Activated naive CD8-positive, alpha-beta T cell treated with anti-CD3 and anti-CD28 coated beads, Interleukin-2, amount 50 U/mL, for 24 hours (primary cell): ENCODE results near the gene RIIAD1.
A peak's percentile ranks its signal among the peaks of the same experiment; 100 is the strongest.
"Not testable (repeated sequence)": the region's sequence is repeated elsewhere in the genome, so short reads cannot be mapped to it uniquely, and the experiment has no call there.

ENCODE experiments used
- ATAC-seq: fragments of 150-1000 bp; cut with Tn5 transposase; one replicate; pipeline ENCODE4 v1.10.0; 2021
- DNase-seq: peaks from one replicate; pipeline ENCODE4 v3.0.0; 2021
- H3K27ac Mint-ChIP-seq: one replicate; pipeline ENCODE4 v1.8.0; 2021; ENCODE audit warnings: mild to moderate bottlenecking, mixed read lengths
- H3K27me3 Mint-ChIP-seq: one replicate; pipeline ENCODE4 v1.8.0; 2021; ENCODE audit warnings: mixed read lengths
- H3K36me3 Mint-ChIP-seq: one replicate; pipeline ENCODE4 v1.8.0; 2021; ENCODE audit warnings: low read depth, mixed read lengths
- H3K4me1 Mint-ChIP-seq: one replicate; pipeline ENCODE4 v1.8.0; 2021; ENCODE audit warnings: mixed read lengths
- H3K4me3 Mint-ChIP-seq: one replicate; pipeline ENCODE4 v1.8.0; 2021; ENCODE audit warnings: mild to moderate bottlenecking, moderate library complexity, mixed read lengths
- H3K9me3 Mint-ChIP-seq: one replicate; pipeline ENCODE4 v1.8.0; 2021; ENCODE audit warnings: mixed read lengths

The RIIAD1 gene

DNA sequence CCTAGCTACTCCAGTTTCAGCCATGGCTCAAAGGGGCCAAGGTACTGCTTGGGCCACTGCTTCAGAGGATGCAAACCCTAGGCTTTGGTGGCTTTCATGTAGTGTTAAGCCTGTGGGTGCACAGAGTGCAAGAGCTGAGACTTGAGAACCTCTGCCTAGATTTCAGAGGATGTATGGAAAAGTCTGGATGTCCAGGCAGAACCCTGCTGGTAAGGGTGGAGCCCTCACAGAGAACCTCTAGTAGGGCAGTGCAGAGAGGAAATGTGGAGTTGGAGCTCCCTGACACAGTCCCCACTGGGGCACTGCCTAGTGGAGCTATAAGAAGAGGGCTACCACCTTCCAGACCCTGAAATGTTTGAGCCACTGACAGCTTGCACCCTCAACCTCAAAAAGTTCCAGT lies 16.2 kb downstream of the RIIAD1 start:
- Mint-ChIP-seq H3K9me3 (peaks cover 11% of the 10 kb centered on the region), H3K36me3 (peaks cover 4% of the 10 kb centered on the region), H3K4me1 (no peaks in the 10 kb centered on the region), H3K4me3 (no peak overlapping the region), H3K27ac (no peak overlapping the region), H3K27me3 (peaks cover 6% of the 10 kb centered on the region)
- DNase-seq (no peak), ATAC-seq (no peak)

DNA sequence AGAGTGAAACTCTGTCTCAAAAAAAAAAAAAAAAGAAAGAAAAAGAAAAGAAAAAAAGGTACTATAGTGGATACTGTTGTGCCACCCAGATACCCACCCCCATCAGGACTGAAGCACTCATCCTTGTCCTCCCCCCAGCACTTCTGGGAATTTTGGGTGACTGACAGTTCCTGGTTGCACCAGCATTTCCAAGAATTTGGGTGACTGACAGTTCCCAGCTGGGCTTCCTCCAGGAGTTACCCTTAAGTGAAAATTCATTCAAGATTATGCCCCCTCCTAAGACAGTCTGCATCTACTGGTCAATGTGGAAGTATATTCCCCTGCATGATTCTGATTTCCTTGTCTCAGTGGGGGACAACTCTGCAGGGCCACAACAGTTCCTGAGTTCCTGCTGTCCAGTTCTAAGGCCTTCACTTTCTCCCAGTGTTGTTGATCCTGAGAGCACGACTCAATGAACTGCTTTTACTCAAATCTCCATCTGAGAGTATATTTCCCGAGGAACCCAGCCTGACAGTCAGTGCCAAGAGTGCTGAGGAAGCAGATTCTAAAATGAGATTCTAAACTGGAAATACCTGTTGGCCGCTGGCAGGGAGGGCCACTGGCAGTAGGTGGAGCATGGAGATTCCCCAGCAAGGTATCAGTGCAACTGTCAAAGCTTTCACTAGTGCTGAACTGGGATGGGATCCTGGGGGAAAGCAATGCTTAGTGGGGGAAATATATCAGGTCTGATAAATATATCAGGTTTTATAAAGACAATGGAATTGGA lies 18.5 kb downstream of the RIIAD1 start:
- Mint-ChIP-seq H3K27me3 (peaks cover 4% of the 10 kb centered on the region), H3K9me3 (peaks cover 11% of the 10 kb centered on the region), H3K27ac (no peak overlapping the region), H3K36me3 (peaks cover 4% of the 10 kb centered on the region), H3K4me3 (no peak overlapping the region), H3K4me1 (no peaks in the 10 kb centered on the region)
- ATAC-seq (no peak), DNase-seq (no peak)

DNA sequence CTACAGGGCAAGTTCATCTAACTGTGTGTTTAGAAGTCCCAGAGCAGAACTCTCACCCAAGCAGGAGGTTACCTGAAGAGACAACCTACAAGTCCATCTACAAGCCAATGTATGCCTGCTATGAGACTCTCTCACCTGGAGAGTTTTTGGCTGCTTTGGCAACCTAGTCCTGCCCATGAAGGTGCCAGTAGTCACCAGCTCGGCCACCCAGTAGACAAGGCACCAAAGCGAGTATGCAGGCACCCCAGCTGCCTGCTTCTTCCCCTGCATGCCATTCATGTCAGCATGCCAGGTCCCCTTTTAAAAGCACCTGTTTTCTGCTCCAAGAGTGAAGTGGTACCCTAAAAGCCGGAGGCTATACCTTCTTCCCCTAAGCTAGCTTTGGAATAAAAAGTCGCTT lies 20.2 kb downstream of the RIIAD1 start:
- Mint-ChIP-seq H3K4me1 (no peaks in the 10 kb centered on the region), H3K27me3 (peaks cover 8% of the 10 kb centered on the region), H3K27ac (no peak overlapping the region), H3K9me3 (peaks cover 11% of the 10 kb centered on the region), H3K36me3 (peaks cover 4% of the 10 kb centered on the region), H3K4me3 (no peak overlapping the region)
- DNase-seq (no peak), ATAC-seq (no peak)

DNA sequence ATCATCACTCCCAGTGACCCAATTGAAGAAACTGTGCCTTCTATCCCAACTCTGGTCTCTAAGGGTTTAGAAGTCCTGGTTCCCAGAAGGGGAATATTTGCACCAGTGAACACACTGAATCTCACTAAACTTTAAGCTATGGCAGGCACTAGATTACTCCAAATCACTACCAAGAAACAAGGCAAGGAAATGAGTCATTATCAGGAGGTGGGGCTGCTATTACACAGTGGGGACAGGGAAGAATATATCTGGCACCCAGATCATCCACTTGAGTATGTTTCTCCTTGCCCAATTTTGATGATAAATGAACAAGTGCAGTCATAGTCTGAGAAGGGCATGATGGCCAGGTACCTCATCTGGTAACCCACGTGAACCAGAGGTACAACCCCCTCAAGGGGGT lies 35.0 kb downstream of the RIIAD1 start:
- Mint-ChIP-seq H3K27me3 (peaks cover 3% of the 10 kb centered on the region), H3K4me3 (no peak overlapping the region), H3K27ac (peak overlapping the region; percentile 8), H3K9me3 (no peaks in the 10 kb centered on the region), H3K4me1 (peaks cover 12% of the 10 kb centered on the region), H3K36me3 (peaks cover 25% of the 10 kb centered on the region)
- peak; percentile 72 for ATAC-seq
- DNase-seq: no peak

DNA sequence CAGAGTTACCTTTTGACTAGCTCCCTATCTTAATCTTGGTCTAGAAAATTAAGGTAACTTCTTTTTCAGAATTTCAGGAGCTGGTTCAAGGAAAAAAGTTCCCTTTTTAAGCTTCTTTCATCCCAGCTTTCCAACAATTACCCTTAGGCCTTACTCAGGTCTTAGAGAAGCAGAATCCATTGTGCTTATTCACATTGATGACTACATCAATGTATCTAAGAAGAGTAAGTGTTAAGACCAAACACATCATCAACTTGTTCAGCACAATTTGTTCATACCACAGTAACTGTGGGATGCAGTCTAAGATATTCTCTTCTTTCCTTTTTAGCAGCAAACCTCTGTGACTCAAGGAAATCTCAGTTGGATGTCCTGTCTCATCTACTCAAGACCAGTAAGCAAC lies 37.9 kb downstream of the RIIAD1 start:
- no peaks in the 10 kb centered on the region for H3K27me3 Mint-ChIP-seq
- no peaks in the 10 kb centered on the region for H3K9me3 Mint-ChIP-seq
- H3K4me1 Mint-ChIP-seq: peaks cover 26% of the 10 kb centered on the region
- no peak overlapping the region for H3K4me3 Mint-ChIP-seq
- ATAC-seq (no peak), DNase-seq (no peak)
- H3K36me3 Mint-ChIP-seq: peaks cover 25% of the 10 kb centered on the region
- H3K27ac Mint-ChIP-seq: no peak overlapping the region

DNA sequence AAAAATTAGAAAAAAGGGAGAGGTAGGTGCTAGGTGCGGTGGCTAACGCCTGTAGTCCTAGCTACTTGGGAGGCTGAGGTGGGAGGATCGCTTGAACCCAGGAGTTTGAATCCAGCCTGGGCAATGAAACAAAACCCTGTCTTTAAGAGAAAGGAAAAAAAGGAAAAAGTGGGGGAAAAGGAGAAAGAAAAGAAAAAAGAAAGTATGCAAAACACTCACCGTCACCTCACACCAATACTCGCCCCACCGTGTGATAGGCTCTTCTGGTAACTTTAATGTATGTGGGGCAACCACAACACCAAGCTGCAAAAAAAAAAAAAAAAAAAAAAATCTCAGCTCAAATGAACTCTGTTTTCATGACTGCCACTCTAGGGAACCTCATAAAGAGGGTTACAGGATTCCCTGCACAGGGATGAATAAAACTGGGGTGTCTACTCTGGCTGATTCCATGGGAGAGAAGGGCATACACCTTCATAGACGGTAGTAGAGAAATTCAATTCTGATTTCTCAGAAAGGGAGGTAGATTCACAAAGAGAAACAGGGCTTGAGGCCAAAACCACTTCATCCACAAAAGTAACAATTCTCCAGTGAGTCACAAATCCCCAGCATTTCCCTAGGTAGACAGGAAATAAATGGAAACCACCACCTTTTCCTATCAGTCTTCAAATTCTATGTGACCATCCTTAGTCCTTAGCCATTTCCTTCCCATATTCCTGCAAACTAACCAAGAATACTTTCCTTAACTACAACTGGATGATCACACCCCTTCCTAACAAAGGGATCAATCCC lies 39.5 kb downstream of the RIIAD1 start:
- H3K27ac Mint-ChIP-seq: peak overlapping the region; percentile 52
- no peak overlapping the region for H3K4me3 Mint-ChIP-seq
- peaks cover 25% of the 10 kb centered on the region for H3K36me3 Mint-ChIP-seq
- ATAC-seq: no peak
- DNase-seq: no peak
- H3K9me3 Mint-ChIP-seq: no peaks in the 10 kb centered on the region
- no peaks in the 10 kb centered on the region for H3K27me3 Mint-ChIP-seq
- H3K4me1 Mint-ChIP-seq: peaks cover 29% of the 10 kb centered on the region

DNA sequence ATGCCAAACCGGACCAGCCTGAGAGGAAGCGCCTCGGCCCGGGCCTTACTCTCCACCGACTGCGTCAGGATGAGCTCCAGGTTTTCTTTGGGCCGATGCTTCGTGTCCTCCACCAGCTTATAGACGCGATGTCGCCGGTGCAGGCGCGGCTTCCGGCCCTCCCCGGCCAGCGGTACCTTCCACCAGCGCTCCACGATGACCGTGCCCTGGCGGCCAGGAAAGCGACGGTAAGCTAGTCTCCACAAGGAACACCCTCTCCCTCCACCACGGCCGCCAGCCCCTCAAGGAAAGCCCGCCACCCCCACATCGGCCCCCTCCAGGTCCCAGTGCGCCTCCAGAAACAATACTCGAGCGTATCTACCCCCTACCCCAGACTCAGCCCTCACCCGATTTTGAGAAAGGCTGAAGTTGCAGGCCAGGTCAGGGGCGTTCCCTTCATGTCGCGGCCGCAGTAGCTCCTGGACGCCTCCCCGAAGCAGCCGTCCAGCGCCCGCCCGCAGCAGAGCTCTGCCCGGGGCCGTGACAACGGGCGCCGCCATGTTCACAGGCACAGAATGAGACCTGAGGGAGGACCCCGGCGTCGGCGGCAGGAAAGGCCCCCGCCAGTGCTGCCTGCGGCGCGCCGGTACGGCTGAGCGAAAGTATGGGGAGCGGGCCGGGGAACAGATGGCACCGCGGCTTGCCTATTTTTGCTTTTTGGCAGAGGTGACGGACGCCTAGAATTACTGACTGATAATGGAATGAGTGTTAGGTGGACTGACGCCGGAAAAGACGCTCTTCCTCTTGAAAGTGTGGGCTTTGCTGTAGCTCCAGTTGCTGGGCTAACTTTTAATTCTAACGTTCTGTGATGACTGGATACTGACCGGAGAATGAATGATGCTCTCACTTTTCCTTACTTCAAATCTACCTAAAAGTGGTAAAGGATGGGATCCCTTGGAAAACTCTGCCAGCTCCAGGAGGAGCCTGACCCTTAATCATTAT lies 41.9 kb downstream of the RIIAD1 start, which contains the start of gene MRPL9:
MRPL9 (minus strand) TSS at position 556 of the 981 bp plus-strand sequence; CDS start at position 539, 17 bp downstream.
- Mint-ChIP-seq H3K9me3 (no peaks in the 10 kb centered on the region), H3K27ac (peak within 1 kb of the TSS; percentile 97), H3K36me3 (peaks cover 20% of the 10 kb centered on the region), H3K27me3 (no peaks in the 10 kb centered on the region), H3K4me3 (peak within 1 kb of the TSS; percentile 93), H3K4me1 (peaks cover 22% of the 10 kb centered on the region)
- DNase-seq (peak; percentile 90), ATAC-seq (peak; percentile 100)

DNA sequence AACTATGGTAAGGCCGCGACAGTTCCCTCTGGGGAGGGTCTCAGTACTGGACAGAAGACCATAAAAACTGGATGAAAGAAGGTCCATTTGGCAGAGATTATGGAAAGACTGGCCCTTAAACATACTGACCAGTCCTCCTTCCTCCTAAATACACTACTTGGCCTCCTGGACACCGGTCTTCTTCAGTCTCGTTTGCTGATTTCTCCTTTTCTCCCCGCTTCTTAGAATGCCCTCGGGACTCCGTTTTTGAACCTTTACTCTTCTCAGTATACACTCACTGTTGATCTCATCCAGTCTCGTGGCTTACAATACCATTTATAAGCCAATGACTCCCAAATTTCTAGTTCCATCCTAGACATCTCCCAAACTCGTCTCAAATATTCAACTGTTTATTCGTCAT lies 42.7 kb downstream of the RIIAD1 start:
- Mint-ChIP-seq H3K27ac (peak overlapping the region; percentile 97), H3K27me3 (no peaks in the 10 kb centered on the region), H3K4me3 (peak overlapping the region; percentile 93), H3K36me3 (peaks cover 17% of the 10 kb centered on the region), H3K9me3 (no peaks in the 10 kb centered on the region), H3K4me1 (peaks cover 22% of the 10 kb centered on the region)
- DNase-seq: no peak
- no peak for ATAC-seq

DNA sequence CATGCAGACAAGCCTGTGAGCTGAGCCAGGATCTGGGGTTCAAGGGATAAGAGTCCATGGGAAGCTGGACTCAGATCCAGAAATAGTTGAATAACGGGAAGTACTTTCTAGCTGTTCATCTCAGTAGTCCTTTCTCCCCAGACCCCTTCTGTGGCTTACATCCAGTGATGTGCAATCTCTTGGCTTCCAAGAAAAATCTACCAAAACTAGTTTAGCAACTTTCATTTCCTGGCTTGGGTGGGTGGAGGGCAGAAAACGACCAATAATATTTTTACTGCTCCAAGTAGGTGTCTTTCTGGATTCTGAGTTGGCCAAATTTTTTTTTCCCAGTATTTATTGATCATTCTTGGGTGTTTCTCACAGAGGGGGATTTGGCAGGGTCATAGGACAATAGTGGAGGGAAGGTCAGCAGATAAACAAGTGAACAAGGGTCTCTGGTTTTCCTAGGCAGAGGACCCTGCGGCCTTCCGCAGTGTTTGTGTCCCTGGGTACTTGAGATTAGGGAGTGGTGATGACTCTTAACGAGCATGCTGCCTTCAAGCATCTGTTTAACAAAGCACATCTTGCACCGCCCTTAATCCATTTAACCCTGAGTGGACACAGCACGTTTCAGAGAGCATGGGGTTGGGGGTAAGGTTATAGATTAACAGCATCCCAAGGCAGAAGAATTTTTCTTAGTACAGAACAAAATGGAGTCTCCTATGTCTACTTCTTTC lies 47.2 kb downstream of the RIIAD1 start:
- not testable (repeated sequence) for ATAC-seq, H3K27me3 Mint-ChIP-seq, DNase-seq, H3K27ac Mint-ChIP-seq, H3K9me3 Mint-ChIP-seq, H3K4me1 Mint-ChIP-seq, H3K36me3 Mint-ChIP-seq, H3K4me3 Mint-ChIP-seq

DNA sequence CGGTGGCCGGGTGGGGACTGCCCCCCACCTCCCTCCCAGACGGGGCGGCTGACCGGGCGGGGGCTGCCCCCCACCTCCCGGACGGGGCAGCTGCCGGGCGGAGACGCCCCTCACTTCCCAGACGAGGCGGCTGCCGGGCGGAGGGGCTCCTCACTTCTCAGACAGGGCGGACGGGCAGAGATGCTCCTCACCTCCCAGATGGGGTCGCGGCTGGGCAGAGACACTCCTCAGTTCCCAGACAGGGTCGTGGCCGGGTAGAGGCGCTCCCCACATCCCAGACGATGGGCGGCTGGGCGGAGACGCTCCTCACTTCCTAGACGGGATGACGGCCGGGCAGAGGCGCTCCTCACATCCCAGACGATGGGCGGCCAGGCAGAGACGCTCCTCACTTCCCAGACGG lies 47.9 kb downstream of the RIIAD1 start:
- not testable (repeated sequence) for H3K27ac Mint-ChIP-seq, H3K4me3 Mint-ChIP-seq, ATAC-seq, H3K9me3 Mint-ChIP-seq, H3K27me3 Mint-ChIP-seq, H3K36me3 Mint-ChIP-seq, DNase-seq, H3K4me1 Mint-ChIP-seq

DNA sequence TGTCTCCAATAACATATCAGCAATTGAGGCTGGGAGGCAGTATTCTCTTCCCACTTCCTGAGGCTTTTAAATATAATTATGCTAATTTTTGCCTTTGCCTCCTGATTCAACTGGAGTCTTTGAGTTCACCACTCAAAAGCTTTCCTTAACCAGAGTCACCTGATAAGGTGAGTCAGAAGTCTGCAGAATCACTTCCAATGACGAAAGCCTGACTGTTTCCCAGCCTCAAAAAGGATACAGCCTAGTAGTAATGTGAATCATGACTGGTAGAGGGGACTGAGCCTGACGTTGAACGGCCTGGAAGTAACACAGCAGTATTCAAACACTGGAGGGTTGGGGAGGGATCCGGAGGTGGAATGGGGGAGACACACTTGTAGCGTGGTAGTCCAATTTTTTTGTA lies 52.4 kb downstream of the RIIAD1 start:
- ATAC-seq (no peak), DNase-seq (no peak)
- Mint-ChIP-seq H3K36me3 (no peaks in the 10 kb centered on the region), H3K4me3 (no peak overlapping the region), H3K9me3 (no peaks in the 10 kb centered on the region), H3K27me3 (no peaks in the 10 kb centered on the region), H3K4me1 (no peaks in the 10 kb centered on the region), H3K27ac (no peak overlapping the region)

DNA sequence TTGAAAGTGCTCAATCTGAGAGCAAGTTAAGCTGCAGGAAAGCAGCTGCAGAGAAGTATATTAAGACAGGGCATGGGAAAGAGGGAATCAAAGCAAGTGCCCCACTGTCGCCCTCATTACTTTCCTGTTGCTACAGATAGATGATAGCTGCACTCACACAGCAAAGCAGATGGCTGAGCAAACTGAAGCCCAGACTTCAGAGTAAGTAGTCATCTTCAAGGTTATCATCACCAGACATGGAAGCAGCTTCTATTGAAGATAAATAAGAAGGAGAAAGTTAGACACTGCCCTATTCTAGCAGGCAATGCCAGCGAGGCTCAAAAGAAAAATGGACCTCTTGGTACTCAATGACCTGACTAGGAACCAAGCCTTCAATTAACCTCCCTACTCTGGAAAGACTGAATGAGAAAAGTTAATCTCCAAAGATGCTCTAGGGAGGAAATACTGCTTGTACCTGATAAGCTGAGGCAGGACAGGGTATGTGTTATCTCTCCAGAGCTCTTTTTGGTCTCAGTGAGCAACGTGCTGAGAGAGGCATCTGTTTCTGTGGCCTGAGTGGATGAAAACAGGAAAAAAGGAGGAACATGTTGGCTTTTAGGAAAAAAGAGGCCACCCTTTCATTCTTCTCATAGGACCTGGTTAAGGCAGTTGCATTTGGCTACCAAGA lies 53.1 kb downstream of the RIIAD1 start:
- Mint-ChIP-seq H3K27ac (no peak overlapping the region), H3K4me3 (no peak overlapping the region), H3K4me1 (no peaks in the 10 kb centered on the region), H3K36me3 (no peaks in the 10 kb centered on the region), H3K27me3 (no peaks in the 10 kb centered on the region), H3K9me3 (no peaks in the 10 kb centered on the region)
- ATAC-seq (no peak), DNase-seq (no peak)

DNA sequence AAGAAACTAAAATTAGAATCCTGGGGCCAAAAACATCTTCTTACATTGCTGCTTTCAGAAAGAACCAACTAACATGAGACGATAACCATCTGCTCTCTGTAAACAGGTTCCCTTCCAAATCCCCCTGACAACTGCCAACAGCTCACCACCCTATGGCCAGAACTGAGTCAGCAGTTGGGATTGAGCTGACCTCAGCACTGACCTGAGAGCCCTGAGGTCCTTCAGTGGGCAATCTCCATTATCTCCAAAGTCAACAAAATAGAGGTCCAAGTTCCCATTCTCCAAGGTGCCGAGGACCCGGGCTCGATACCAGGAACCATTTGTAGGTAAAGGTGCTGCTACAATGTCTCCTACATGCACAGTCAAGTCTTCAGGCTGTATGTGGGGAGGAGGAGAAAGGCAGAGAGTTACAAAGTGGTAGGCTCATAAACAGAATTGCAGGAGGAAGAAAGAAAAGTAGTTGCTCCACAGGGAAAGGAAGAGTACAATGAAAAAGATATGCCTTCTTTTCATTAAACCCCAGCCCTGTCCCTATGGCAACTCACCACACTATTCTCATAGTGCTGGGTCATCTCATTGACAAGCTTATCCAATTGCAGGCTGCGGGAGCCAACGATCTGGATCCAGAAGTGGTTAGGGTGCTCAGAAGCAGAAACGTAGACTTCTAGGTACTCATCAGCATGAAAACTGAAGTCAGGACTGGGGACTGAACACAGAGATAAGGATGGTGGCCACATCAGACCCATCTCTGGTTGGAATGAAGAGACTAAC lies 54.8 kb downstream of the RIIAD1 start:
- ATAC-seq: no peak

More for the DNA sequence above, 54.8 kb downstream of the RIIAD1 start:
- no peak overlapping the region for H3K27ac Mint-ChIP-seq
- H3K27me3 Mint-ChIP-seq: no peaks in the 10 kb centered on the region
- H3K4me1 Mint-ChIP-seq: no peaks in the 10 kb centered on the region
- H3K4me3 Mint-ChIP-seq: no peak overlapping the region
- DNase-seq: no peak
- H3K9me3 Mint-ChIP-seq: no peaks in the 10 kb centered on the region
- H3K36me3 Mint-ChIP-seq: no peaks in the 10 kb centered on the region
